GM18511 (cell line): ENCODE data around the gene DST.

Experiments used
- ATAC-seq: cut with Tn5 transposase; IDR thresholded peaks from one replicate; pipeline ENCODE4 v1.9.1; 2021; ENCODE audit warnings: mild to moderate bottlenecking, moderate library complexity; ENCODE audit not compliant: unreplicated experiment

DST gene

DNA sequence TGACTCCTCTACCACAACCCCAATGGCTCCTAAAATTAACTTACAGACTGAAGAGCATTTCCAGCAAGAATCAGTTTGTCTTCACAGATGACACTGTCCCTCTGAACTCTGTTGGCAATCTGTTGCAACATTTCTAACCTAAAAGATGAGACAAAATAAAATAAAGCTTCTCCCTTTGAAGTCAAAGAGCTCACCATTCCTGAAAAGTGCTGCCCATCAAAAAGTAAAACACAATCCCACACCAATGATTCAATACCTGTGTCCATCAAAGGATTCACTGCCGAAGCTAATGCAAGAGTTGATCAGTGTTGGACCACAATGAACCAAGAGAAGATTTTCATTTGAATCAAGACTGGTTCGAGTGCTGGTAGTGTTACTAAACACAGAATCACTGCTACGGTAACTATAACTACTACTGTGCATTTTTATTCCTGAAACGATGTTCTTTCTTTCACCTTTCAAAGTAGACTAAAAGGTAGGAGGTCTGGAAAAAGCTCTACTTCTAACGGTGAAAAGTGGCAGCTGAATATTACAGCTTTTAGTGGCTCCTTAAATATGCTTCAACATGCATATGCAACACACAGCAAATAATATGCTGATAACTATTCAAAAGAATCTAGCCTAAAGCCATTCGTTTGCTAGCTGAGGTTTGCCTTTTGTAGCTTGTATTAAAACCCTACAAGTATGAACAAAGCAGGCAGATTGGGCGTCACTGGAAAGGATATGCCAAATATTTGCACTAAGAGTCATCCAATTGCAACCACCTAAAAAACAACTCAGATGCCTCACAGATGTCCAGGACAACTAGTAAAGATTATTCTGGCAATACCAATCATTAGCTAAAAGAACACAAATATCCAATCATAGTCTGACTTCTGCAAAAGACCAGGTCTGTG lies at the start of gene DST:
TSS of gene DST (minus strand) at position 524 of the 896 bp plus-strand sequence.
- no peak for ATAC-seq

DNA sequence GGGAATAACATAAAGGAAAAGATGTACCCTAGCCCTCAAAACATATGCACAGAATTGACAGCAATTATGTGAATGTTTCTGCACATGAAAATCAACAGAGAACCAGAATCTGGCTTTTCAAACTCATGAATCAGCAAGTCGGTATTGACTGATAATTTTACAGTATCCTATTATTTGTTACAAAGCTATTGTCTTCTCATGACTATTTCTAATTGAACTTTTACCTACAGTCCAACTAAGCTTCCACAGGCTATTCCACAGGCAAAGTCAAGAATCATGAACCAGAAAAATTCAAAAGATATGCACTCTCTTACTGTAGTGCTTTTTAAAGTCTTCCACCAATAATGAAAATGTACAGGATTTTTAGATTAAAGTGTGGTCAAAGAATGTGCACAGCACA lies 49.1 kb upstream of the DST start:
- ATAC-seq = no peak

DNA sequence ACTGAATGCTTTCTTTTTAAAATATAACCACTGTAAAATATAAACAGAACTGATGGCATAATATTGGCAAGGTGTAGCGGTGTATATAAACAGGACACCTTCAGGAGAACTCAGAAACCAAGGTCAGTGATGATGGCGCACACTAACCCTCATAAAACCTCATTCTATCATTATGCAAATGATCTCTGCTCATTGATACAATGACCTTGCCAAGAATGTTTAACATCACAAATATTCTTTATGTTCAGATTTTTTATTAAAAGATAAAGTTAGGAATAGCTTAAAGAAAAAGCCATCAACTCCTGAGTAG lies 48.6 kb upstream of the DST start:
- ATAC-seq = no peak

DNA sequence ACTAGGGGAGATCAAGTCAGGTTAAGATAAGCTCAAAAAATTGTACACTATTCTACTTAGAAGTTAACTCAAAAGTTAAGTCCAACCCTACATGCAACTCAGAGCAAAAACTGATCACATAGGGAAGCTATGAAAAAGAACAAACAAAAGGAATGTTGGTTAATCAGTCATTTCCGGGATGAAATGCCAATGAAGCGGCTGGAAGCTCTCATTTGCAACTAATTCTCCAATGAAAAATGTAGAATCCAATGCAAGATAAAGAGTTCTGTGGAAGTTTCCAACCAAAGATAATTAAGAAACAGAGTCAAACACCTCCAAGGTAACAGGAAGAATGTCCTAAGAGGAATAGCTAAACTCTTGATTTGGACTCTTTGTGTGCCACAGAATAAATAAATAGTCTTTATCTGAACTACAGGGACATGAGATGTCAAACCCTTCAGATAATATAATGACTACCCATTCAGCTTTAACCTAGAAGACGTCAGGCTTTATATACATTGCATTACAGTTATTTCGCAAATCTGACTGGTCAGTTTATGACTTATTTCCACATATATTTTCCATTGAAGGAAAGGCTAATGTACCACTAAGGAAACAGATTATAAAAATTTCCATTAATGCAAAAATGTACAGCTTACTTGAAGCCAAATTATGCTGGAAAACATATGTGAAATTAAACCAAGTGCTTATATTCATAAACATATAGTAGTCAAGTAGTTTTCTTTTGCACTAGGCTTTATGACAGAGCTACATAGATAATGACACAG lies 48.0 kb upstream of the DST start:
- no peak for ATAC-seq

DNA sequence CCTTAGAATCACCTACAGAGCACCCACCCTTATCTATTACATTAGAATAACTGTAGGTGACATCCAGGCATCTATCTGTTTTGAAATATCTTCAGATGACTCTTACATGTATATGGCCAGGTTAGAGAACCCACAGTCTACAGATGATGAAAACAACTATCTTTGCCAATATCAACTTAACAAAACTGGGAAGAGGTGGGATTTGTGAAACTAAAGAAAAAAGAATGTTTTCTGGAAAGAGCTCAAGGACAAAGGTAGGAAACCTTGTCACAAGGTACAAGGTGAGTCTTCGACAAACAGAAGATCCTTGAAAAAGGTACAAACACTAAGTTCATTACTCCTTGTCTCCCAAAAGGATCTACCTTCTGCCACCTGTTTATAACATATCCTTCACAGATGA lies 47.0 kb upstream of the DST start:
- ATAC-seq = peak; percentile 16

DNA sequence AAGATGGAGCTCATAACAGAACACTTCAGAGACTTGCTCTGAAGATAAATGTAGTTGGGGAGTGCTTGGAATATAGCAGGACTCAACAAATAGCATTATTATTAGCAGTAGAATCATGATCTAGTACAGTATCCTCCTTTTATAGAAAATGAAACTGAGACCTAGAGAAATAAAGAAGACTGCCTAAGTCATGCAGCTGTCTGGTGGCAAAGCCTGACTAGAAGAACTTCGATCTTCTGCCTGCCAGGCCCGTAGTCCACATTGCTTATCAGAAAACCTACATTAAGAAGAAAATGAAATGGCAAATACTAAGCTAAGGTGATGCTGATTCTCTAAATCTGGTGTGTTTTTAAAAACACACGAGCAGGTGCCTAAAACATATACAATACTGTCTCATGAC lies 46.4 kb upstream of the DST start:
- peak; percentile 94 for ATAC-seq

DNA sequence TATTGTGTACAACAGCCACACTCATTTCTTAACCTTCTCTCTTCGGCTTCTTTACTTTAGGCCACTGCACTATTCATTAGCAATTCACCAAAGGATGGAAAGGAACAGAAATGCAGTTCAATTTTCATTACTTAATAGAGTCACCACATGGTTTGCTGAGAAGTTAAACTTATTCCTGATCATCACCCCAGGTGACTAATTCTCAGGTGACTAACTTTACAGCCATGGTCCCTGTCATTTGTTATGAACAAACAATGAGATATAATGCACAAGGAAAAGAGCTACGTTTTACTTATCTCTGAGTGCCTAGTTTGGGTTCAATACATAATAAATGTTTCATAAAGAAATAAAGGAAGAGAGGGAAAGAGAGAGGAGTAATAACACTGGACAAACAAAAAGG lies 45.8 kb upstream of the DST start:
- no peak for ATAC-seq

DNA sequence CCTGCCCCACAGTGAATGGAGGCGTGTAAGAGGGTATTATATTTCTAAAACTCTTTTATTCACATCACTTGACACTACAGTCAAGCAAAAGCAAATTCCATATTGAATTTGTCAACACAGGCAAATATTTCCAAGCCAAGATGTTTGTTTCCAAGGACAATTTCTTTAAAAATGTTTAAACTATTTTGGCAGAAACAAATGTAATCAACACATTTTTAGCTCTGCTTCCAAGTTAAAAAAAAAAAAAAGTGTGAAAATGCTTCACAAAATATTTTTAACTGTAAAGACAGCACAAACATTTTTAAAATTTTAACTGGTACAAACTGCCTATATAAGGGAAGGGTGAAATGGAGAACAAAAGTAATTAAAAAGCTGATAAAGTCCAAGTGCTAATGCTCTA lies 44.9 kb upstream of the DST start:
- ATAC-seq = no peak

DNA sequence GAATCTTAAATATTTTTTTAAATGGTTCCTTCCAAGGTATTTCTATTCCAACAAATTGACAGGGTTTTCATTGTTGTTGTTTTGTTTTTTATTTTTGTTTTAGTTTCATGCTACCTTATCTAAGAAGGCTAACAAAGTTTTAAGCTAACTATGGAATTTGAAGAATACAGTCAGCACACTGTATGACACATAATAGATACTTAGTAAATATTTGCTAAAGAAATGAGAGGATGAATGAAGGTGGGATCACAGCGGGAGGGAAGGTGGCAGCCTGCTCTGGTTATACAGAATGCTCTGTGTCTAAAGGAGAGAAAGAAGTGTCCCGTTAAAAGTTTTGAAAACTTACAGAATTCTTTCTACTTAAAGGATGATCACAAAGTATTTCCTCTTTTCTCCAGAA lies 43.7 kb upstream of the DST start:
- ATAC-seq = no peak

DNA sequence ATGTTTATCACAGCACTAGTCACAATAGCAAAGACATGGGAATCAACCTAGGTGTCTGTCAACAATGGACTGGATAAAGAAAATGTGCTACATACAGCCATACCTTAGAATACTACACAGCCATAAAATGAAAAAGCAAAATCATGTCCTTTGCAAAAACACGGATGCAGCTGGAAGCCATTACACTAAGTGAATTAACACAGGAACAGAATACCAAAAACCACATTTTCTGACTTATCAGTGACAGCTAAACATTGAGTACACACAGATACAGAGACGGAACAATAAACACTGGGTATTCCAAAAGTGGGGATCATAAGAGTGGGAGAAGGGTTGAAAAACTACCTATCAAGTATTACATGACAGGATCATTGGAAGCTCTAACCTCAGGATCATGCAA lies 43.3 kb upstream of the DST start:
- no peak for ATAC-seq

DNA sequence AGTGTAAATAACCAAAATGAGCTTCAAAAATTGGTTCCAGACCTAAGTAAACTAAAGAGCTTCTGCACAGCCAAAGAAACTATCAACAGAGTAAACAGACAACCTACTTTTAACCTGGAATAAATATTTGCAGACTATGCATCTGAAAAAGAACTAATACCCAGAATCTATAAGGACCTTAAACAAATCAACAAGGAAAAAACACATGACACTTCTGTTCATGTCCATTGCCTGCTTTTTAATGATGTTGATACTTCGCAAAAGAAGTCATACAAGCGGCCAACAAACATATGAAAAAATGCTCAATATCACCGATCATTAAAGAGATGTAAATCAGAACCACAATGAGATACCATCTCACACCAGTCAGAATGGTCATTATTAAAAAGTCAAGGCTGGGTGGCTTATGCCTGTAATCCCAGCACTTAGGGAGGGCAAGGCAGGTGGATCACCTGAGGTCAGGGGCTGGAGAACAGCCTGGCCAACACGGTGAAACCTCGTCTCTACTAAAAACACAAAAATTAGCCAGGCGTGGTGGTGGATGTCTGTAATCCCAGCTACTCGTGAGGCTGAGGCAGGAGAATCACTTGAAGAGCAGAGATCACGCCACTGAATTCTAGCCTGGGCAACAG lies 42.5 kb upstream of the DST start:
- ATAC-seq = no peak

DNA sequence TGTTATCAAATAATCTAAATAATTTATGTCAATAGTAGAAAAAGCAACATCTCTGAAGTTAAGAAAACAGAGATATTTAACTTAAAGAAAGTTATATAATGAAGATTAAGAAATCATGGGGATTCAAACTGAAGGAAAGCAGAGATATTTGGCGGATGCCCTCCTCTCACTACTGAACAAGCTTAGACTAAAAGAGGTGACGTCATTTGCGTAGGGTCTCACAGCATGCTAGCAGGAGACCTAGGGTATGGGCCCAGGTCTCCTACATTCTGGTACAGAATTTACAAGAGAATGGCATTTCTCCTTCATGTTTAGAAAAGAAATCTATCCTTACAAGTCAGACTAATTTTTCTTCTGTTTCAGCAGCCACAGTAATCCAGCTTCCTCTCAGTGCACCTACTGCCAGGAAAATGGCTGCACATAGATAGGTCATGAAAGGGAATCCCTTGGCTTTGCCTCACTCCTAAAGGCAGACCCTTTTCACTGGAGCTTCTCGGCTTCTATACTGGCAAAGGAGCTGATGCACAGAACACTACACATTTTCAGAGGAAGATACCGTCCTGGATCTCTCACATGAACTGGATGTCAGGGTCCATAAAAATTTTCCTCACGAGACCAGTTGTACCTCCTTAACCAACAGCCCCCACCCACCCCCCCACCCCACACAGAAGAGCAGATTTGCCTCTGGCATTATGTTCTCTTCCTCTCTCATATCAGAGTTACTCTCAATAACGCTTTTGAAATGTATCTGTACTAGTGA lies 41.8 kb upstream of the DST start:
- ATAC-seq = no peak

DNA sequence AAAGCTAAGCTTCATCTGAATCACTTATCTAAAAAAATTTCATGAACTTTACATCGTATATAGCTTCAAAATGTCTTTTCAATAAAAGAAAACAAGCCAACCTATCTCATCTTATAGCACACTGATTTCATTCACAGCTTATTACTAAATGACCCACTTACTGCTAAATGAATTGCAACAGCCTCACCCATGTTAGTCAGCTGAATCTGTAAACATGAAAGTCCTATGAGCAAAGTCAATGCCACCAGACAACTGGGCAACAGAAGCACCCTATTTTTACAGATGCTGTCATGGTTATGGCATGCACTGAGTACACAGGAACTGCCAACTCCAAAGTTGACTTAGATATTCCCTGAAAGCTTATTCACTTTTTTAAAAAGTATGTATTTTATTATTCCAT lies 41.2 kb upstream of the DST start:
- no peak for ATAC-seq

DNA sequence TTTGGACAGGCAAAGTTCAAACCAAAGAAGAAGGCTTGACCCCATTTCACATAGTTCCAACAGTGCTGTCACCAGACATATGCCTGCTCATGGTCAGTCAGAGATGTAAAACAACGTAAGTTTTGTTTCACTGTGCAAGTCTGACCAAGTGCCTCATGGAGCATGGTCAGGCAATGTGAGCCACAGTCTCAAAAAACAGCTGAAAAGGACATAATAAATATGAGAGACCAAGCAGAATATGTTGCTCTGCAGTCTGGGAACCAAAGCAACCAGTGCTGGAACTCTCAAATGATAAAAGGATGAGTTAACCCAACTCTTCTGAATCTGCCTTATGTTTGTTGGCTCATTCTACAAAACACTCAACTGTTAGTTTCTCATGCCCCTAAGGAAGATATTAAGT lies 39.9 kb upstream of the DST start:
- no peak for ATAC-seq

DNA sequence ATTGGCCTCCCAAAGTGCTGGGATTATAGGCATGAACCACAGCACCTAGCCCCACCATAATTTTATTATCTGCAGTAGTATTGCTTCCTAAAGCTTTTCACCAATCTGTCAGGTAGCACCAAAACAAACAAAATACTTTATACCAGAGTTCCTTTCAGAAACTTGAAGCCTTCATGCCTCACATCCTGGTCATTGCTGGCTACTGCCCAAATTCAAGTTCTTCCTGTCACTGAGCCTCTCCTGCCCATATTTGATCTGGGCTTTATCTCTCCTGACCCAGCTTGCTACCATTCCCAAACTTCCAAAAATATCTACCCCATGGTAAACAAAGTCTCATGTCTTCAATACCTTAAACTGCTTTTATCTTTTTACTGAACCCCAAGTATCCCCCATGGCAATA lies 34.9 kb upstream of the DST start:
- no peak for ATAC-seq

DNA sequence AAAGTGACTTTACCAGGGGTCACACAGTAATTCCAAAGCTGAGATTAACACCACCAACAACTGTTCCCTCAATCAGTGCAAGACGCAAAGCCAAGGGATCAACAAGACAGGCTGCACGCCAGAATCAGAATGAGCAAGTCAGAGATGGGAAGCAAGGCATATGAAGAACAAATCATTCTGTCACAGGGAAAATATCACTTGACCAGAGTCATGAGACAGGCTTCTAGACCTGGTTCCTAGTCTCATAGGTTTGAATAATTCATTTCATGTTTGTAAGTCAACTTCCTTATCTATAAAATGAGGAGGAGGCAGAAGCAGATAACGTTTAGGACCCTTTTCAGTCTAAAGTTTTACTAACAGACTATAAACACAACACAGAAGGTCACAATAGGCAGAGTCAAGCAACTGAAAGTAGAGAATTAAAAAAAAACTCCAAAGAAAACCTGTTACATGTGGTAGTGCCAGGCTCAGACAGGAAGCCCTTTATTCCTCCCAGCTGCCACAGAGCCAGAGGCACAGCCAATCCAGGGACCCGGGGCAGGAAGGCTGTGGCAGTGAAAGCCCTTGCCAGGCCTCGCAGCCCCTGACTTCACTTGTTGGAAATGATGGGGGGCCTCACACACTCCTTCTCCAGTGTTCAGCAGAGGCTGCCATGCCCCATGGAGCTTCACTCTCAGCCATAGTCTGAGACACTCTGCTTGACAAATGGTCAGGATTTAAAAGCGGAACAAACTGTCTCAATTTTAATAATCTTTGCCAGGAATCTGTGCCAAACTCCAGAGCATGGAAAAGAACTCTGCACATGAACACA lies 29.2 kb upstream of the DST start:
- no peak for ATAC-seq

DNA sequence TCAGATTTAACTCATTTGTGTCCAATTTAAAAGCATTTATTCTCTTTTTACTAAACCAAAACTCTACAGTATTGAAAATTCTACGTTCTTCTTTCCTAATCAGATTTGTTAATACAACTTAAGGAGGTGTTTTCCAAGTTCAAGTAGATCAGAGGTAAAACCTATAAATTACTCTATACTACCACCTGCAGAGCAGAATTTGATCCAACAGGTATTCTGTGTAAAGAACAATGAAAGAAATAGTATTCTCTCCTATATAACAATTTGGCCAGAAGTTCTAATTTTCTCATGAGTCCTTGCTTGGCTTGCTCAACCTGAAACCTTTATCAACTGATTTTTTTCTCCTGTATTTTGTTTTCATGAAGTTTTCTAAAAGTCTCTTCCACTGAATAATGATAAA lies 28.5 kb upstream of the DST start:
- no peak for ATAC-seq

DNA sequence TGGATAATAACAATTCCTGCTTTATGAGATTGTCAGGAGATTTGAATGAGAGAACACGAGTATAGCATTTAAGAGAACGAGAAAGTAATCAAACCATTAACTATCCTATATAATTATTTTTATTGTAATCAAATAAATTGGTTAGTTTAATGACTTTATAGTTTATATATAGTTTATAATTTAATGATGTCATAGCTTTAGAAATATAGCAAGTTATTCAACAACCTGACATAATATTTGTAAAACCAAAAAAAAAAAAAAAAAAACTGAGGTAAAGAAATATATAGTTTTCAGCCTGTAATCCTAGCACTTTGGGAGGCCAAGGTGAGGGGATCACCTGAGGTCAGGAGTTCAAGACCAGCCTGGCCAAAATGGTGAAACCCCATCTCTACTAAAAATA lies 26.4 kb upstream of the DST start:
- no peak for ATAC-seq

DNA sequence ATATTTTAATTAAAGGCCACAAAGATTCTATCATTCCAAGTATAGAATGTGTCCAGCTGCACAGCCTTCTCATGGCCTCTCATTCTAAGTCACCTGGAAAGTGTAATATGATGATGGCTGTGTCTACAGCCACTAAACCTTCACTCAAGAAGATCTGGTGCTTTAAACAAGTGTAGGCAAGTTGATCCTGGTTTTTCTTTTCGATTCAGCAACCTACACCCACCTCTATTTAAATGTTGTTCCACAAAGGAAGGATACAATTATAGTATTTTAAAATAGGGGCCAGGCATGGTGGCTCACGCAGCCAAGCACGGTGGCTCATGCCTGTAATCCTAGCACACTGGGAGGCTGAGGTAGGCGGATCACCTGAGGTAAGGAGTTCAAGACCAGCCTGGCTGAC lies 25.5 kb upstream of the DST start:
- ATAC-seq = no peak

DNA sequence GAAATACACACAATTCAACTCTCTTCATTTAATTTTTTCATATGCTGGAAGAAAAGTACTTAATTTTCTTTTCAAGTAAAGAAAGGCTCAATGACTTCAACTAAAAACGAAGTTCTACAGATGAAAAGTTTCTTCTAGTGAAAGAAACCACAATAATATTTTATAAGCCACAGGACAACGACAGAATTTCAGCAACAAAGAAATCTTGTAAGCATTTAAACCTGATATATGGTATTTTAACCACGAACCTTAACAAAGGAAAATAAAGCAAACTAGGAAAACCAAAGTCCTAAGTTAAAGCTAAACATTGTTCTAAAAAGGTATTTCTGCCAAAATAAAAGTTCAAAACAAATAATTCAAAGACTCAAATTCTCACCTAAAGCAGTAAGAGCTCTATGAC lies 24.6 kb upstream of the DST start:
- no peak for ATAC-seq

DNA sequence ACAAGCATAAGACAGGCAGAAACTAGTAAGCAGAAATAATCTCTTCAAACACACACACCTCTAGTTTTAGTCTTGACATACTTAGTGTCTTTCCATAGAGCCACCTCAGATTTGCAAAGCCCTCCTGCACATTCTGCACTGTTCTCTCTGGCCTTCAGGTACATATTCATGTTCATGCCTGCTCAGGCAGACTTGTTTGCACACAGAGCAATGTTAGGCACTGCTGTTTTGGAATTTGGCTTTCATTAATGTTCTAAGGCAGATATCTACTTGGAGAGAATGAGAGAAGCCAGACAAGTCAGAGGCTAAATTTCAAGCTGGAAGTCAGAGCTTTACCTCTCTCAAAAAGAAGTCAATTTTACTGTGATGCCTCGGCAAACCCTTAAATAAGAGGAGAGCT lies 21.3 kb upstream of the DST start:
- no peak for ATAC-seq
